ENCODE measurements around the gene CPEB3. TPM values are rescaled to one million over a fixed set of nuclear protein-coding genes. Genes with fewer than 3 reads are reported as not detected.
"Not testable (repeated sequence)": the region's sequence is repeated elsewhere in the genome, so short reads cannot be mapped to it uniquely, and the experiment has no call there.

The CPEB3 gene
- 3.4 and 3.5 TPM in 2 replicates for total RNA-seq (2014; rRNA removed; shearing (Covaris generic))
- polyA plus RNA-seq (2014; cell fraction: nucleus; rRNA removed): 1.0 and 1.1 TPM in 2 replicates

DNA sequence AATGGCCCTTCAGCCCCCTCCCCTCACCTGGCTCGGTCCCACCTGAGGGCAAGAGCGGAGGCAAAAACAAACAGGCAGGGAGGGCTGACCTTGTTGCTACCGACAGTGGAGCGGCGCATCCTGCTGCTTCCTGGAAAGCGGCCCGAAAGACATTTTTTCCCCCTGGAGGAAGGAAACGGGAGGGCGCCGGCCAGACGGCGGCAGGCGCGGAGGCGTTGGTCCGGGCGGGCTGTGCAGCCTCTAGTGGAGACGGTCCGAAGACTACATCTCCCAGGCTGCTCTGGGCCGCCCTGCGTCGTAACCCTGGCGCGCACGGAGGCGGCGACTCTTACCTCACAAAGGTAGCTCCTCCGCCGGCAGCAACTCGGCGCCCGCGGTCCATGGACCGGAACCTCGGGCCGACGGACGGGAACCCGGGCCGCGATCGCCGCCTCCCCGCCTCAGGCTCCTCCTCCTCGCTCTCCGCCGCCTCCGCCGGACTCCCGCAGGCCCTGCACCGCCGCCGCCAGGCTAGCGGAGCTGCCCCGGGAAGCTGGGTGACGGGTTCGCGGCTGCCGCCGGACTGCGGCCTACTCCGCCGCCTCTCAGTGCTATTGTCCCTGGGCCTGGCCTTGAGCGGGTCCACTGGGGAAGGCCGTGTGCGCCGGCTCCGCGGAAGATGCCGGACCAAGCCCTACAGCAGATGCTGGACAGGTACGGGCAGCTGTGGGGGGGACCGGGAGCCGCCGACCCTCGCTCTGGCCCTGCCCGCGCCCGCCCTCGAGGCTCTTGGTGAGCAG is at the start of gene CPEB3, which contains the start of gene MARCHF5:
Gene CPEB3, minus strand, starts transcription at position 242 of the 779 bp plus-strand sequence. CDS start 50,728 bp downstream, outside the sequence.
Gene MARCHF5, plus strand, starts transcription at position 331 of the 779 bp plus-strand sequence. Its CDS starts 328 bp downstream, at position 659.
- DNase-seq (ENCODE audit: extremely low read depth, low read depth): peak; percentile 93

DNA sequence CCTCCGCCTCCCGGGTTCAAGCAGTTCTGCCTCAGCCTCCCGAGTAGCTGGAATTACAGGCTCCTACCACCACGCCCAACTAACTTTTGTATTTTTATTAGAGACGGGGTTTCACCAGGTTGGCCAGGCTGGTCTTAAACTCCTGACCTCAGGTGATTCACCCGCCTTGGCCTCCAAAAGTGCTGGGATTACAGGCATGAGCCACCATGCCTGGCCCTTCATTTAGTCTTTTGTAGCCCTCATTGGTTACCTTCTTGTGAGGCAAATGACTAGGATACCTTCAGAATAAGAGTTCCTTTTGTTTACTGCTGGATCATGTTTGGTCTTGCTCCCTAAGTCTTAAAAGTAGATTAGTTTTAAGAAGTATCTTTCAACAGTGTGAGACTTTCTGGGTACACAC is 39.0 kb upstream of the CPEB3 start:
- not testable (repeated sequence) for DNase-seq (ENCODE audit: extremely low read depth, low read depth)

DNA sequence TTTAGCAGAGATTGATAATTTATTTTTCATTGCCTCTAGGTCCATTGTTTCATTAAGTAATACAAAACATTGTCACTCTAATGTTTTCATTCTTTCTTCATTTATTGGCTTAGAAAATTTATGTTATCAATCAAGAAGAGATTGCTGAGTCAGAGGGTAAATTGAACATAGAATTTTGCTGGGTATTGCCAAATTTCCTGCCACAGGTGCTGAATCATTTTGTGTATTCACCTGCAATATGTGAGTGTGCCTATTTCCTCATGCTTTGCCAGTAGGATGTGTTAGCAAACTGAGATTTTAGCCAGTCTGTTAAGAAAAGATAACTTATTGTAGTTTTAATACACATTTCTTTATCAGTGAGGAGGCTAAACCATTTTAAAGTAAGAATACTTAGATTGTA is 38.1 kb upstream of the CPEB3 start:
- peak; percentile 6 for DNase-seq (ENCODE audit: extremely low read depth, low read depth)

- DNase-seq (ENCODE audit: extremely low read depth, low read depth): peak; percentile 7
These were observed 36.9 kb upstream of the CPEB3 start for GRCh38 chr10:92327445-92328433.

DNA sequence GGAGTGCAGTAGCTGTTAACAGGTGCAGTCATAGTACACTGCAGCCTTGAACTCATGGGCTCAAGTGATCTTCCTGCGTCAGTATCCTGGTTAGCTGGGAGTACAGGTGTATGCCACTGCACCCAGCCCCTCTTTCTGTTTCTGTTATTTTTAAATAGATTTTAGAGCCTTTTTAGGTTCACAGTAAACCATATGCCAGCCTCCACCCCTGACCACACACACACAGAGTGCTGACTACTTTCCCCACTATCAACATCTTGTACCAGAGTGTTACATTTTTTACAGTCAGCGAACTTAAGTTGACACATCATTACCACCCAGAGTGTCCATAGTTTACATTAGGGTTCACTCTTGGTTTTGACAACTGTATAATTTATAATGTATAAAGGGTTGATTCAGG is 32.2 kb upstream of the CPEB3 start:
- DNase-seq (ENCODE audit: extremely low read depth, low read depth): no peak

GRCh38 chr10:92316610-92317009 is 25.7 kb upstream of the CPEB3 start:
- no peak for DNase-seq (ENCODE audit: extremely low read depth, low read depth)

DNA sequence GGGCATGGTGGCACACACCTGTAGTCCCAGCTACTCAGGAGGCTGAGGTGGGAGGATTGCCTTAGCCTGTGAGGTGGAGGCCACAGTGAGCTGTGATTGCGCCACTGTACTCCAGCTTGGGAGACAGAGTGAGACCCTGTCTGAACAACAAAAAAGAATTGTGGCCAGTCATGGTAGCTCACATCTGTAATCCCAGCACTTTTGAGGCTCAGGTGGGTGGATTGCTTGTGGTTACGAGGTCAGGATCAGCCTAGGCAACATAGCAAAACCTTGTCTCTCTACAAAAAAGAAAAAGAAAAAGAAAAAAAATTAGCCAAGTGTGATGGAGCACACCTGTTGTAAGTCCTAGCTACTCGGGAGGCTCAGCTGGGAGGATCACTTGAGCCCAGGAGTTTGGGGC is 22.9 kb upstream of the CPEB3 start:
- DNase-seq (ENCODE audit: extremely low read depth, low read depth): no peak

GRCh38 chr10:92309272-92309671 is 18.4 kb upstream of the CPEB3 start:
- DNase-seq (ENCODE audit: extremely low read depth, low read depth): no peak

- no peak for DNase-seq (ENCODE audit: extremely low read depth, low read depth)
These were observed 14.5 kb upstream of the CPEB3 start for GRCh38 chr10:92305133-92306072.

DNA sequence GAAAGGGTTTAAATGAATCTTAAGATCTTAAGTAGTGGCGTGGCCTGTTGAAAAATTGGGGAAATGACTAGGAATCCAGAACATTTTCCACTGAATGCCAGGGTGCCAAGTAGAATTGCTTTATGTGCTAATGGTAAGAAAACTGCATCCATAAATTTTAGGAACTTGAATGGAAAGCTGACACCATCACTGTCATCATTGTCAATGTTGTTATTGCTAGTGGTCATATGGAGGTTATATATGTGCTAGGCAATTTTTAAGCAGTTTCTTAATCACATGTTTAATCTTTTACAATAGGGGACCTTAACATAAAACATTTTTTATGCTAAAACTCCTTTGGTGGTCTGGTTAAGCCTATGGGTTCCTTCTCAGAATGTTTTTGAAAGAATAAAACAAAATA is 13.2 kb upstream of the CPEB3 start:
- DNase-seq (ENCODE audit: extremely low read depth, low read depth): no peak

DNA sequence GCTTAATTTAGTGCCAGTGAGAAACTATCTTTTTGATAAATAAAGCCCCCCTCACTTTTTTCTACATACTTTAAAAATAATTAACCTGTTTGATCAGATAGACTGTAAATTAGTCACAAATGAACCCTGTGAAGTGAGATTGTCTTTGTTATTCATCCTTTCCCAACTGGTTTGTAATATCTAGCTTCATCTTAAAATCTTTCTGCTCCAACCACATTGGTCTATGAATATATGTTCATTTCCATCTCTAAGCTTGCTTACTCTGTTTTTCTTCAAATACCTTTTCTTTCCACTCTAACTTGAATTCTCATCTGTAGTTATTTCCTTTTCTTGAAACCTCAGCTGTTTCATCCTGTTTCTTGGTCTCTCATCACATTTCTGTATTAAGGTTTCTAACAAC is 12.2 kb upstream of the CPEB3 start:
- DNase-seq (ENCODE audit: extremely low read depth, low read depth): no peak

DNA sequence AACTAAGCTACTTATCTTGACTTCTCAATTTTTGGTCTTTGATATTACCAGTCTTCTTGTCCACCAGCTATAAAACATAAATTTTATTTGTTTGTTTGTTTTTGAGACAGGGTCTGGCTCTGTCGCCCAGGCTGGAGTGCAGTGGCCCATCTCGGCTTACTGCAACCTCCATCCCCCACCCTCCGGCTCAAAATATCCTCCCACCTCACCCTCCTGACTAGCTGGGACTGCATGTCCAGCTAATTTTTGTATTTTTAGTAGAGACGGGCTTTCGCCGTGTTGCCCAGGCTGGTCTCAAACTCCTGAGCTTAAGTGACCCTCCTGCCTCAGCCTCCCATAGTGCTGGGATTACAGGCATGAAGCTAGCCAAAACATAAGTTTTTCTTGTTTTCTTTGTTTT is 7.6 kb upstream of the CPEB3 start:
- no peak for DNase-seq (ENCODE audit: extremely low read depth, low read depth)

GRCh38 chr10:92291921-92292845 is 1.3 kb upstream of the CPEB3 start:
- DNase-seq (ENCODE audit: extremely low read depth, low read depth): peak; percentile 30

DNA sequence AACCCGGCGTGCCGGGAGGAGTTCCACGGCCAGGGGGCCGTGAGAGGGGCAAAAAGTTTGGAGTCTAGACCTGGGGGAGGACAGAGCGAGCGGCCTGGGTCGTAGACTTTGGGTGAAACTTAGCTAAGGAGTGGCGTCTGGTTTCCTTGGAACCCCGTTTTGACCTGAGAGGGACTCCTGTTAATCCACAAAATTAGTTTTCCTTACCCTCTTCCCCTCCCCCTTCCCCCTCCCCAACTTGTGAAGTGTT is 663 bp upstream of the CPEB3 start:
- no peak for DNase-seq (ENCODE audit: extremely low read depth, low read depth)

GRCh38 chr10:92290076-92290836 is 622 bp downstream of the CPEB3 start:
- peak; percentile 14 for DNase-seq (ENCODE audit: extremely low read depth, low read depth)

- DNase-seq (ENCODE audit: extremely low read depth, low read depth): no peak
These were observed 6.7 kb downstream of the CPEB3 start for GRCh38 chr10:92284112-92284704.

DNA sequence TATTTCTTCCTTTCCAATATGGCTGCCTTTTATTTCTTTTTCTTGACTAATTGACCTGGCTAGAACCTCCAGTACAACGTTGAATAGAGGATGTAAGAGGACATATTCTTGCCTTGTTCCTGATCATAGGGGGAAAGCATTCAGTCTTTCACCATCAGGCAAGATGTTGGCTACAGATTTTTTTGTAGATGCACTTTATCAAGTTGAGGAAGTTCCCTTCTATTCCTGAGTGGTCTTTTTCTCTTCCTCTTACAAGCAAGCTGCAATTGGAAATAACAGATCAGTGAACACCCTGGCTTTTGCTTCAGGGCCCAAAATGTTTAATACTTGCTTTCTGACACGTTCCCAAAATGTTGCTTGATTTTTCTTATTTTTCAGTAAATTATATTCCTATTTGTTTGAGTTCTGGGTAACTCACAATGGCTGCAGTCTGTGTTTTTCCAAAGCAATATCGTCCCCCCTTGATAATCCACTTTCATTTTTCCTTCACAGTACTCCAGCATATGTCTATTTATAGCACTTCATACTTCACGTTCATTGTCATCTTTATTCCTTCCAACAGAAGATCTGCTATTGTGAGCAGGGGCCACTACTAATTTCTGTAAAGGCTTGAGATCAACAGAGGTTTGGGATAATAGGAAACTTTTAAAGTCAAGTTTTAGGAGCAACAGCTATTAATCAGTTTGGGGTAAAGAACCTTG is 11.7 kb downstream of the CPEB3 start:
- DNase-seq (ENCODE audit: extremely low read depth, low read depth): no peak

DNA sequence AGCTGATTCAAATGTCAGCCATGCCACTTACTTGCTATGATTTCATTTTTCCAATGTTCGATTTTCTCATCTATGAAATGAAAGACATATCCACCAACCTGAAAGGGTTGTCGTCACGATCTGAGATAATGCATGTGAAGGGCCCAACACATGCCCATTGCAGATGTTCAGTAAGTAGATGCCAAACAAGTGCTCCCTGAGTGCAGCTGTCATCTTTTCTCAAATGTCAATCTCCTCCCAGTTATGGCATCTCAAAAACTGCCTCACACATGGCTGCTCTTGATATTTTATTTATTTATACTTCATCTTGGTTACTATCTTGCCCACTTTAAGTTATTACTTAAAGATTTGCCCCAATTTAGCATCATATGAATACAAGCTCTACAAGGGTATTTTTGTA is 16.8 kb downstream of the CPEB3 start:
- DNase-seq (ENCODE audit: extremely low read depth, low read depth): no peak

Data from NCI-H460 (cell line).